IgD-negative memory B cell (primary cell): Measurements from ENCODE around the gene FETUB. TPM values are rescaled to one million over a fixed set of nuclear protein-coding genes. Genes with fewer than 3 reads are reported as not detected.
"Not testable (repeated sequence)": the region's sequence is repeated elsewhere in the genome, so short reads cannot be mapped to it uniquely, and the experiment has no call there.

Experiments used
- H3K27ac Mint-ChIP-seq, 3 donors: one replicate each; pipeline ENCODE4 v1.8.0; 2020 to 2022; ENCODE audit warnings: mild to moderate bottlenecking in 3 of 3, mixed read lengths in 3 of 3, moderate library complexity in 1 of 3
- H3K27me3 Mint-ChIP-seq: one replicate; pipeline ENCODE4 v1.8.0; 2021; ENCODE audit warnings: mixed read lengths
- H3K36me3 Mint-ChIP-seq: one replicate; pipeline ENCODE4 v1.8.0; 2020; ENCODE audit warnings: mild to moderate bottlenecking, mixed read lengths
- H3K4me1 Mint-ChIP-seq, 3 donors: one replicate each; pipeline ENCODE4 v1.8.0; 2020 to 2022; ENCODE audit warnings: mixed read lengths in 3 of 3, mild to moderate bottlenecking in 1 of 3
- H3K4me3 Mint-ChIP-seq, 4 donors: one replicate each; pipeline ENCODE4 v1.8.0; 2020 to 2022; ENCODE audit warnings: mild to moderate bottlenecking in 4 of 4, mixed read lengths in 4 of 4, moderate library complexity in 3 of 4
- H3K9me3 Mint-ChIP-seq, 3 donors: one replicate each; pipeline ENCODE4 v1.8.0; 2020 to 2021; ENCODE audit warnings: mixed read lengths in 3 of 3, mild to moderate bottlenecking in 1 of 3
- polyA plus RNA-seq: library from polyadenylated mRNA; unstranded; fragments of 300-500 nt; fragmentation: Illumina TruSeq; gene quantifications from one replicate; pipeline ENCODE4 v1.2.3, GENCODE V29; 2021

FETUB gene
- polyA plus RNA-seq, 1 donor from 2014 or later = not detected

DNA sequence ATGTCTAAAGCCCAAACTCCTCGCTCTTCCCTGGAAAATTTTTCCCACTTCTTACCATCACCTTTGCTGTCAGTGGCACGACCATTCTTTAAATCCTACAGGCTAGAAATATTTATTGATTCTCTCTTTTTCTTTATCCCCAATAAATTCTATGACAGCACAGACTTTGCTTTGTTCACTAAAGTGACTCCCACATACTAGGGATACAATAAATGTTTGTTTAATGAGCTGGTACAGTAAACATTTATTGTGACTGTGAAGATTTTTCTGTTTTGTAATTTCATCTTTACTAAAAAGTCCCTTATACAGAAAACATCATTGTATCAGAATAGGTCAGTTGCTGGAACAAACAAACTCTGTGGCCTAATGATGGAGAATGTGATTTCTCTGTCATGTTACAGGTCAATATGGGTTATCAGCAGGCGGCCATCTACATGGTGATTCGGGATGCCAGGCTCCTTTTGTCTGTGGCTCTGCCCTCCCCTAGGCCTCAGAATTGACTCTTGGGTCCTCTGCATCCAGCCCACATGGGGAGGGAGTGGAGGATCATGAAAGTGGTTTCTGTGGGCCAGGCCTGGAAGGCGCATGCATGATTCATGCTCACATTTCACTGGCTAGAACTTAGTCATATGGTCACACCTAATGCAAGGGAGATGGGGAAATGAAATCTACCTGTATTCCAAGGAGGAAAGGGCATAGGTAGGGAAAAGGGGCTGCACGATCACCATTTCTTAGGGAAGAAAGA, 54.3 kb downstream of the FETUB start:
- H3K27me3 Mint-ChIP-seq = peaks cover 13% of the 10 kb centered on the region
- no peaks in the 10 kb centered on the region for H3K4me1 Mint-ChIP-seq
- H3K9me3 Mint-ChIP-seq = no peaks in the 10 kb centered on the region
- H3K36me3 Mint-ChIP-seq = peaks cover under 1% of the 10 kb centered on the region
- no peak overlapping the region for H3K4me3 Mint-ChIP-seq
- H3K27ac Mint-ChIP-seq = no peak overlapping the region

DNA sequence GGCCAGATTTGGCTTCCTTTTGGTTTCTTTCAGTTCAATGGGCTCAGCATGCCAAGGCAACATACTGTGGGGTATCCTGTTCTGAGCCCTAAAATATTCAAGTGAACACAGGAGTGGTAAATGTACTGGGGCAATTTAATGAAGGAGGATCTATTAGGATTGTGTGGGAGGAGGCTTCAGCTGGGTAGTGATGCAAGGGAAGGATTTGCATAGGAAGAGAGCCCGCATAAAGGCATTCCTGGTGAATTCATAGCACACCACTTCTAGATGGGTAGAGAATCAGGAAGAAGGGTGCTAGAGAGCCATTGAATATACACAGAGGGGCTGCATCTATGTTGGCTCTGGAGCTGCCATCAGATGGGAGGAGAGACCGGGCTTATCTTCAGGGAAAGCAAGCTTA, 56.3 kb downstream of the FETUB start:
- peaks cover 13% of the 10 kb centered on the region for H3K27me3 Mint-ChIP-seq
- H3K9me3 Mint-ChIP-seq = no peaks in the 10 kb centered on the region
- H3K4me1 Mint-ChIP-seq = no peaks in the 10 kb centered on the region
- no peak overlapping the region for H3K4me3 Mint-ChIP-seq
- no peaks in the 10 kb centered on the region for H3K36me3 Mint-ChIP-seq
- no peak overlapping the region for H3K27ac Mint-ChIP-seq

DNA sequence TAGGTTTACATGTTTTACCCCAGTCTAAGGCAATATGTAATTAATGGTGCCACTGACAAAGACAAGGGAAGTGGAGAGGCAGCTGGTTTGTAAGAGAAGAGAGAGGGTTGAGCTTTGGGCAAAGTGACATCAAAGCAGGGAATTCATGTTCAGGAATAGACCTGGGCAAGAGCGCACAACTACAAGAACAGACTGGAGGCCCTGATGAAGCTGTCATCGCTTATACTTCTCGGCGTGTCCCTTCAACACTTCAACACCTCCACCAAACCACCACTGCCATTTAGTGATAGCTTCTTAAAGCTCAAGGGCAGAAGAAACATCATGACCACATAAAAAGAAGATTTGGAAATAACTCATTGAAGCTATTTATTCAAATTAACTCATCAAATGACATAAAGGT, 57.3 kb downstream of the FETUB start:
- Mint-ChIP-seq H3K4me3 (no peak overlapping the region), H3K4me1 (no peaks in the 10 kb centered on the region), H3K9me3 (no peaks in the 10 kb centered on the region)

GRCh38 chr3:186700267-186700666, 60.1 kb downstream of the FETUB start:
- Mint-ChIP-seq H3K36me3 (no peaks in the 10 kb centered on the region), H3K27ac (no peak overlapping the region), H3K27me3 (no peaks in the 10 kb centered on the region), H3K4me3 (no peak overlapping the region), H3K4me1 (peaks cover 0 to 6% (median 0%) of the 10 kb centered on the region in 3 donors), H3K9me3 (no peaks in the 10 kb centered on the region)

More for the DNA sequence above, 57.3 kb downstream of the FETUB start:
- Mint-ChIP-seq H3K27me3 (peaks cover 7% of the 10 kb centered on the region), H3K36me3 (no peaks in the 10 kb centered on the region), H3K27ac (no peak overlapping the region)

DNA sequence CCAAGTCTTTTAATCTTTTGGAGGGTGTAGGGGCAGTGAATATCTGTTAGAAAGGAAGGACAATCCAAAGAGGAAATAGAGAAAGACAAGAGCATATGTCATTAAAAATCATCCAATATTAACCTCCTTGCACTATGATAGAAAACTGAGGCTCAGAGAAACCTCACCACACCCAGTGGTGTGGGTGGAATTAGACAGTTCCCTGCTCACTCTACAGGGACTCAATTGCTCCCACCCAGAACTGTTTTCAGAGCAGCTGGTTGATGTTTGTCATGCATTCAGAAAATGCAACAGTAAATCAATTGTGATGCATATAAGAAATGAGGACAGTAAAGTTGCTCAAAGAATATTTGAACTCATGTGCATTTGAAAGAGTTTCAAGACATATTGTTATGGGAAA, 62.3 kb downstream of the FETUB start:
- not testable (repeated sequence) for H3K27ac Mint-ChIP-seq, H3K9me3 Mint-ChIP-seq

More for the DNA sequence above, 62.3 kb downstream of the FETUB start:
- not testable (repeated sequence) for H3K36me3 Mint-ChIP-seq, H3K27me3 Mint-ChIP-seq, H3K4me3 Mint-ChIP-seq, H3K4me1 Mint-ChIP-seq

Other genes starting within 250 kb of the FETUB start
- not detected for gene CRYGS, start 96.0 kb upstream of the FETUB start, polyA plus RNA-seq
- 24.6 TPM for gene TBCCD1, start 73.1 kb upstream of the FETUB start, polyA plus RNA-seq
- 45.1 TPM for gene DNAJB11, start 69.7 kb upstream of the FETUB start, polyA plus RNA-seq
- not detected for gene AHSG, start 27.3 kb upstream of the FETUB start, polyA plus RNA-seq
- not detected for gene HRG, start 25.6 kb downstream of the FETUB start, polyA plus RNA-seq
- not detected for gene KNG1, start 77.0 kb downstream of the FETUB start, polyA plus RNA-seq
- 220 TPM for gene EIF4A2, start 143.2 kb downstream of the FETUB start, polyA plus RNA-seq
- 25.0 TPM for gene RFC4, start 166.1 kb downstream of the FETUB start, polyA plus RNA-seq
- gene ADIPOQ, start 202.3 kb downstream of the FETUB start, polyA plus RNA-seq = not detected